SK-N-SH treated with all-trans-retinoic acid at 6 μM for 48 hours (cell line): Measurements from ENCODE around the gene THBS3.

Experiments
- ATAC-seq: fragments of 200-7000 bp; cut with Tn5 transposase; 3 replicates; pipeline ENCODE4 v1.9.1; 2020; ENCODE audit warnings: mild to moderate bottlenecking, moderate library complexity
- ARNTL ChIP-seq: fragments of 450-650 bp; formaldehyde crosslinking; IDR thresholded peaks from 2 replicates; pipeline ENCODE4 v1.5.0; 2020; ENCODE audit warnings: low read depth, mild to moderate bottlenecking, moderate library complexity, borderline replicate concordance
- BACH2 ChIP-seq: fragments of 250-450 bp; sonication (Bioruptor Pico); IDR thresholded peaks from 2 replicates; pipeline ENCODE4 v1.9.0; 2021; ENCODE audit warnings: mild to moderate bottlenecking, borderline replicate concordance
- CREB5 ChIP-seq: fragments of 250-450 bp; sonication (Bioruptor Pico); IDR thresholded peaks from 2 replicates; pipeline ENCODE4 v1.5.1; 2020; ENCODE audit warnings: low read depth, mild to moderate bottlenecking, moderate library complexity
- CSDC2 ChIP-seq: fragments of 250-450 bp; sonication (Bioruptor Pico); IDR thresholded peaks from 2 replicates; pipeline ENCODE4 v1.5.0; 2020; ENCODE audit warnings: mild to moderate bottlenecking, moderate library complexity
- CSRNP3 ChIP-seq: fragments of 250-450 bp; sonication (Bioruptor Pico); IDR thresholded peaks from 2 replicates; pipeline ENCODE4 v1.5.1; 2021; ENCODE audit warnings: mild to moderate bottlenecking, moderate library complexity
- ESRRG ChIP-seq: fragments of 250-450 bp; sonication (Bioruptor Pico); IDR thresholded peaks from 2 replicates; pipeline ENCODE4 v1.6.1; 2021; ENCODE audit warnings: mild to moderate bottlenecking
- GLIS3 ChIP-seq: fragments of 250-450 bp; sonication (Bioruptor Pico); IDR thresholded peaks from 2 replicates; pipeline ENCODE4 v1.5.0; 2020; ENCODE audit warnings: mild to moderate bottlenecking, moderate library complexity
- ISL1 ChIP-seq: fragments of 250-450 bp; sonication (Bioruptor Pico); IDR thresholded peaks from 2 replicates; pipeline ENCODE4 v2.1.2; 2022; ENCODE audit warnings: mild to moderate bottlenecking, moderate library complexity
- OSR1 ChIP-seq: fragments of 250-450 bp; sonication (Bioruptor Pico); IDR thresholded peaks from 2 replicates; pipeline ENCODE4 v1.8.0; 2022; ENCODE audit warnings: moderate library complexity, mild to moderate bottlenecking, inconsistent platforms
- PATZ1 ChIP-seq: fragments of 250-450 bp; sonication (Bioruptor Pico); IDR thresholded peaks from 2 replicates; pipeline ENCODE4 v1.8.0; 2020; ENCODE audit warnings: mild to moderate bottlenecking, moderate library complexity, borderline replicate concordance
- POU6F1 ChIP-seq: fragments of 250-450 bp; sonication (Bioruptor Pico); IDR thresholded peaks from 2 replicates; pipeline ENCODE4 v1.8.0; 2021; ENCODE audit warnings: low read depth, mild to moderate bottlenecking, moderate library complexity, borderline replicate concordance
- PPARA ChIP-seq: fragments of 250-450 bp; sonication (Bioruptor Pico); IDR thresholded peaks from 2 replicates; pipeline ENCODE4 v1.5.0; 2020; ENCODE audit warnings: mild to moderate bottlenecking, borderline replicate concordance
- RARB ChIP-seq: fragments of 250-450 bp; sonication (Bioruptor Pico); IDR thresholded peaks from 2 replicates; pipeline ENCODE4 v1.8.0; 2021; ENCODE audit warnings: mild to moderate bottlenecking, moderate library complexity
- SNAI2 ChIP-seq: fragments of 250-450 bp; sonication (Bioruptor Pico); IDR thresholded peaks from 2 replicates; pipeline ENCODE4 v1.5.0; 2020; ENCODE audit warnings: mild to moderate bottlenecking, moderate library complexity
- TCF4 ChIP-seq: fragments of 250-450 bp; sonication (Bioruptor Pico); IDR thresholded peaks from 2 replicates; pipeline ENCODE4 v1.8.0; 2021; ENCODE audit warnings: mild to moderate bottlenecking, moderate library complexity, borderline replicate concordance
- TOX ChIP-seq: fragments of 250-450 bp; sonication (Bioruptor Pico); IDR thresholded peaks from 2 replicates; pipeline ENCODE4 v1.8.0; 2021; ENCODE audit warnings: mild to moderate bottlenecking, moderate library complexity, borderline replicate concordance
- TSHZ2 ChIP-seq: fragments of 250-450 bp; sonication (Bioruptor Pico); IDR thresholded peaks from 2 replicates; pipeline ENCODE4 v1.5.0; 2020; ENCODE audit warnings: mild to moderate bottlenecking, moderate library complexity
- ZC3H10 ChIP-seq: fragments of 250-450 bp; sonication (Bioruptor Pico); IDR thresholded peaks from 2 replicates; pipeline ENCODE4 v1.5.1; 2021; ENCODE audit warnings: mild to moderate bottlenecking, moderate library complexity
- ZFP3 ChIP-seq: fragments of 250-450 bp; sonication (Bioruptor Pico); IDR thresholded peaks from 2 replicates; pipeline ENCODE4 v1.5.0; 2020; ENCODE audit warnings: mild to moderate bottlenecking, moderate library complexity
- ZFP30 ChIP-seq: fragments of 450-650 bp; formaldehyde crosslinking; IDR thresholded peaks from 2 replicates; pipeline ENCODE4 v1.5.0; 2022; ENCODE audit warnings: mild to moderate bottlenecking, moderate library complexity
- ZNF565 ChIP-seq: fragments of 450-650 bp; formaldehyde crosslinking; conservative IDR thresholded peaks from 2 replicates; pipeline ENCODE4 v1.5.0; 2020; ENCODE audit warnings: low read depth, mild to moderate bottlenecking, moderate library complexity
- ZNF8 ChIP-seq: fragments of 450-650 bp; formaldehyde crosslinking; IDR thresholded peaks from 2 replicates; pipeline ENCODE4 v1.5.0; 2020; ENCODE audit warnings: mild to moderate bottlenecking, moderate library complexity

THBS3 gene

GRCh38 chr1:155254714-155255242 is 47.1 kb upstream of the THBS3 start:
- ATAC-seq = peak; percentile 40
- no peak for TF ChIP-seq ZFP30 (CRISPR knock-in tag)
- no peak for TF ChIP-seq GLIS3
- no peak for TF ChIP-seq OSR1 (CRISPR knock-in tag)
- no peak for TF ChIP-seq ESRRG (CRISPR knock-in tag)
- TF ChIP-seq ZNF565 (CRISPR knock-in tag) = no peak
- no peak for TF ChIP-seq ARNTL (CRISPR knock-in tag)
- TF ChIP-seq ZFP3 (CRISPR knock-in tag) = no peak
- TF ChIP-seq ZNF8 (CRISPR knock-in tag) = no peak
- TF ChIP-seq SNAI2 (CRISPR knock-in tag) = no peak
- TF ChIP-seq TSHZ2 = no peak
- no peak for TF ChIP-seq RARB (CRISPR knock-in tag)
- no peak for TF ChIP-seq CSDC2 (CRISPR knock-in tag)
- TF ChIP-seq ZC3H10 = no peak
- no peak for TF ChIP-seq TOX (CRISPR knock-in tag)

- TF ChIP-seq ARNTL (CRISPR knock-in tag) = no peak
- TF ChIP-seq POU6F1 = no peak
- TF ChIP-seq ISL1 (CRISPR knock-in tag) = no peak
- TF ChIP-seq ZNF8 (CRISPR knock-in tag) = no peak
- no peak for TF ChIP-seq TCF4 (CRISPR knock-in tag)
- no peak for TF ChIP-seq BACH2 (CRISPR knock-in tag)
- TF ChIP-seq CSRNP3 (CRISPR knock-in tag) = no peak
- no peak for TF ChIP-seq CREB5 (CRISPR knock-in tag)
- TF ChIP-seq PATZ1 (CRISPR knock-in tag) = no peak
- TF ChIP-seq ZFP3 (CRISPR knock-in tag) = no peak
- TF ChIP-seq RARB (CRISPR knock-in tag) = no peak
- TF ChIP-seq ESRRG (CRISPR knock-in tag) = no peak
- no peak for TF ChIP-seq SNAI2 (CRISPR knock-in tag)
Measured at GRCh38 chr1:155254228-155254713, 46.6 kb upstream of the THBS3 start.

GRCh38 chr1:155253797-155254196 is 46.1 kb upstream of the THBS3 start:
- no peak; the same call in 2 of the 3 replicates for ATAC-seq
- TF ChIP-seq ARNTL (CRISPR knock-in tag) (no peak), CSDC2 (CRISPR knock-in tag) (no peak), CSRNP3 (CRISPR knock-in tag) (no peak), ZC3H10 (no peak), OSR1 (CRISPR knock-in tag) (no peak), PPARA (CRISPR knock-in tag) (no peak), TCF4 (CRISPR knock-in tag) (no peak), ZNF565 (CRISPR knock-in tag) (no peak), ZFP30 (CRISPR knock-in tag) (no peak), RARB (CRISPR knock-in tag) (no peak), CREB5 (CRISPR knock-in tag) (no peak), TOX (CRISPR knock-in tag) (no peak), SNAI2 (CRISPR knock-in tag) (no peak)
- TF ChIP-seq, all 23 proteins: peak for 0

More at GRCh38 chr1:155254228-155254713, 46.6 kb upstream of the THBS3 start:
- ATAC-seq = peak; percentile 2
